DMS153 treated with DMSO at 0.1 percent for 48 hours (cell line): ENCODE results near the gene FAF2.
"Not testable (repeated sequence)": the region's sequence is repeated elsewhere in the genome, so short reads cannot be mapped to it uniquely, and the experiment has no call there.

ENCODE experiments used
- DNase-seq: peaks from one replicate; lab custom pipeline; 2025; ENCODE audit not compliant: unreplicated experiment; lab: John Stamatoyannopoulos, UW

The FAF2 gene

DNA sequence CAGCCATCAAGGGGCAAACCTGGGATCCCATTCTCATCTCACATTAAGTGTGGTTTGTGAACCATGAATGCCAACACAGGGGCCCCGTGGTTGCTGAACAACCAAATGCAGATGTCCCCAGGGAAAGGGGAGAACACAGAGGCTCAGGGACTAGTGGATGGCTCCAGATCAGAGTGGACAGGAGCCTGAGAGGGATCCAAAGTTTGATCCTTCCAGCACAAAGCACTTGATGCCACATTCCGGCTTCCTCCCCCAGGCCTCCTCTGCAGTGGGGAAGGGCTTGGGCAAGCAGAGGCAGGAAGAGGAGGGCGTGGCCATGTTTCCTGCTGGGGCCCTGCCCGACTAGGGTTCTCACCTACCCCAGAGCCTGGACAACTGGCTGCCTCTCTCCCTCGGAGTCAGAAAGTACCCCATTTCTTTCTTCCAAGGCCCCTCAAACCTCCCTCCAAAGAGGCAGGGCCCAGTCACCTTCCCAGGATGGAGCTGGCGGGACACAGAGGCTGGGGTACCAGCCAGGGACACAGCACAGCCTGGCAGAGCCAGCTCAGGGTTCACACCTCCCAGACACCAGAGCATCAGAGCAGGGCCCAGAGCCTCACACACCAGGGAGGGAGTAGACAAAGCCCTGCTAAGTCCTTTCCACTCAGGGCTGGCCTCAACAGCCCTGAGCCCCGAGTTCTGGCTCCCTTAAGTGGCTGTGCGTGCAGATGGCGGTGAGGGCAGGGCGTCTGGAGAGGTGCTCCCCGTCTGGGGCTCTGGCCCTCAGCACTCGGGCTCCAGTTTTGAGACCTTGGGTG lies 93.4 kb downstream of the FAF2 start:
- DNase-seq, result peak; percentile 17

DNA sequence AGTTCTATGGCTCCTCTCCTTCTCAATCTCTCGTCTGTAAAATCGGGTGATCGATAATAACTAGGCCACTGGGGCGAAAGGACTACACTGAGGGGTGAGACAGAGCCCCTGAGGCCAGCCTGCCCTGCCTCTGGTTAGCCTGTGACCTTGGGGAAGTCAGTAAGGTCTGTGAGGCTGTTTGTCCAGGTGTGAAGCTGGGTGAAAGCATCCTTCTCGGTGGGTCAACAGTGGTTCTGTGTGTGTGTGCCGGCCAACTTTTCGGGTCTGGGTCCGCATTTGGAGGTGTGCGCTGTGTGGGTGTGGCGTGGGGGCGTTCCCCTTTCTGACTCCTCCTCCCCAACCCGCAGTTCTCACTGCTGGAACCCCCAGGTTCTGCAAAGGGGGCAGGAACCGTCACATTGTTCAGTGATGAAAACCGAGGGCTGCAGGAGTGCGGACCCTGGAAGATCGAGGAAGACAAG lies 94.0 kb downstream of the FAF2 start:
- DNase-seq, result no peak

DNA sequence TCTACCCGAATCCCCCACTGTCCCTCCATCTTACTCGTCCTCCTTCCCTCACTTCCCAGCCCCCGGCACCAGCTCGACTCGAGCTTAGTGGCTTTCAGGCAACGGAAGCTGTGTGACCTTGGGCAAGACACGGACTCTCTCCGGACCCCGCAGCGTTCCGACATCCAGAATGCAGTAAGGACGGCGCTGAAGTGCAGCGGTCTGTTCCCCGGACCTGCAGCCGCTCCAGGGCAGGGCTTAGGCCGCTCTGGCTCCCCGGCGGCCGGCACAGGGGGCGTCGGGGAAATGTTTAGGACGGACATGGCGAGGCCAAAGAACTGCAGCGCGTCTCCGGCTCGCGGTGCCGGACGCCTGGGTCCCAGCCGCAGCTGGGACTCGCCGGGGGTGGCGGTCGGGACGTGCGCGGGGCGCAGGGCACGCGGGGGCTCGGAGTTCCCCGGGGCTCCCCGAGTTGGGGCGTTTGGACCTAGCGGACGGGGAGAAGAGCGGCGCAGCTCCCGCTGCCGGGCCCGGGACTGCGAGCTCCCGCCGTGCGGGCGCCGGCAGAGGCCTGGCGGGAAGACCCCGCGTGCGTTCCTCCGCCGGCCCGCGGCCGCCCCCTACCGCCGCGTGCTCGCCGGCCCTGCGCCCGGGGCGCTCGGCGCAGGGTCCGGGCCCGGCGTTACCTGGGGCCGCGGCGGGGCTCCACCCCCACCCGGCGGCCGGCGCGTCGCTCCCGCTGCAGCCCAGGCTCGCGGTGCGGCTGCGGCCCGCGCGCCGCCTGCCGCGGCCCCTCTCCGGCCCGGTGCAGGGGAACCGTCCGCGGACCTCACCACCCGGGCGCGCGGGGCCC lies 94.6 kb downstream of the FAF2 start:
- no peak for DNase-seq

DNA sequence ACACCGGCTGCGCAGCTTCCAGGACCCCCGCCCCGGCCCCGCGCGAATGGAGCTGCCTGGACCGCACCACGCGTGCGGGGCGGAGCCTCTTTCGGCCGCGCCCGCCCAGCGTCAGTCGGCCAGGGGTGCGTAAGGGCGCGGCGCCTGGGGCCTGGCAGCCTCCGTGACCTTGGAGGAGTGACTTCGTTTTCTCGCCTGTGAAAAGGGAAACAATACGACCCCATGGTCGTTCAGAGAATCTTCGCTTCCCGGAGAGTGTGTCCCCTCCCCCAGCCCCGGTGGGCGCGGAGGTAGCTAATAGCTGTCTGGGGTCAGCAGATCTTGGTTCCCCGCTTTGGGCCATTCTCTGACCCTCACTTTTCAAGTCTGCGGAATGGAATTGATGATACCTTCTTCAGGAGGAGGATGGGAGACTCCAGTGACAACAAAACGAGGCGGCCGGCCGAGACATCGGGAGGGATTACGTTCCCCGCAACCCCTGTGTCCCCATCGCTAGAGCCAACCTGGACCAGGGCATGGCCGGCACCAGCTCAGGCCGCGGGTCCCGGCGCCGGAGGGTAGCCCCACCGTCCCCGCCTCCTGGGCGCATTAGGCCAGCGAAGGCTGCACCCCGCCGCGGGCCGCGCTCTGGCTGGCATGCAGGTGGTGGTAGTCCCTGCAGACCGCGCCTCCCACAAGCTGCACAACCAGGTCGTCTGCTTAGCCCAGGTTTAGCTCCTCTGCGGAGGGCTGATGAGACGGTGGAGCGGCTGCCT lies 95.4 kb downstream of the FAF2 start:
- DNase-seq, result no peak

DNA sequence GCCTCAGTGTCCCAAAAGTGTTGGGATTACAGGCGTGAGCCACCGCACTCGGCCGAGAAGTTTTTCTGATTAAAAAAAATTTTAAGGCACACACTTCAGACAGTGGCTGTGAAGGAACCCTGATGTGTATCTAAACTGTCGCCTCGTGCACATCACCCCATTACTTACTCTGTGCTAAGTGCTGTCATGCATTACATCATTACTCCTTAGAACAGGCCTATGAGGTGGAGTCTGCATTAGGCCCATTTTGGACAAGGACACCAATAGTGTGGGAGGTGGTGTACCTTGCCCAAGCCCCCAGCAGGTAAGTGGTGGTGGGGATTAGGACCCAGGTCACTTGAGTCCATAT lies 97.2 kb downstream of the FAF2 start:
- no peak for DNase-seq

DNA sequence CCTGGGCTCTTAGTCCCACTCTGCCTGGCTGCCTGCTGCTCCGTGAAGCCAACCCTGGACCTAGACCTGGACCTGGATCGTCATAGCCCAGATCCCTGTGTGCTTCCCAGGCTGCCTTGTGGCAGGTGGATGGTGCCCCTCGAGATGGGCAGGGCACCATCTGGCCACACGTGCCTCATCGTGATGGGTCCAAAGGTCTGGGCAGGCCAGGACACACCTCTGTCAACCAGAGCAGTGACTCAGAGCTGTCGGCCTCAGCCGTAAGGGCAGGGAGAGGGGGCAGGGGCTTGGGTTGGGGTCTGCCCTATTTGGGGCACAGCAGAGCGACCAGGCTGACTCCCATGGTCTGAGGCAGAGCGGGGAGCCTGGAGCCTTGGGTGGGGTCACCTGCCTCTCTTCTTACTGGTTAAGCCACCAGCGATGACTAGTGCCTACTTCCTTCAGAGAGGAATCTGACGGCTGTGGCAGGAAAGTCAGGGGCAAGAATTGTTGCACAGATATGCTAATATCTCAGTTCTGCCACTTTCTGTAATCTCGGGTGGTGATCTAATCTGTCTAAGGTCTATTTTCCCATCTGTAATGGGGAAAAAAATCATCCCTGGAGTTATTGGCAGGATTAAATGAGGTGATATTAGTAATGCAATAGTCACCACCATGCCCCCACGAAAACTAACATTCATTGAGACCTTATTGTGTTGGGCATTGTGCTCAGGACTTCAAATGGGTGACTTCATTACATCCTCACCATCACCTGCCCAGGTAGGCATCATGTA lies 97.7 kb downstream of the FAF2 start:
- DNase-seq, result no peak

DNA sequence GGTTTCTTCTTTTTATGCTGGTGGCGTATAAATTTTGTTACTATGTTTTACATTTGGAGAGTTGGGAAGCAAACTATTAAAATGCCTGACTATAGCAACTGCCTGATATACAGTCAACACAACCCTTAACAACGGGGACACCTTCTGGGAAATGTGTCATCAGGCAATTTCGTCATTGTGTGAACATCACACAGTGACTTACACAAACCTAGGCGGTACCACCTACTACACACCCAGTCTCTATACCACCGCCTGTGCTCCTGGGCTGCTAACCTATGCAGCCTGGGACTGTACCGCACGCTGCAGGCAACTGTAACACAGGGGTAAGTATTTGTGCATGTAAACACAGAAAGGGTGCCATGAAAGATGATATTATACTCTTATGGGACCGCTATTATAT lies 99.6 kb downstream of the FAF2 start:
- DNase-seq, result no peak

DNA sequence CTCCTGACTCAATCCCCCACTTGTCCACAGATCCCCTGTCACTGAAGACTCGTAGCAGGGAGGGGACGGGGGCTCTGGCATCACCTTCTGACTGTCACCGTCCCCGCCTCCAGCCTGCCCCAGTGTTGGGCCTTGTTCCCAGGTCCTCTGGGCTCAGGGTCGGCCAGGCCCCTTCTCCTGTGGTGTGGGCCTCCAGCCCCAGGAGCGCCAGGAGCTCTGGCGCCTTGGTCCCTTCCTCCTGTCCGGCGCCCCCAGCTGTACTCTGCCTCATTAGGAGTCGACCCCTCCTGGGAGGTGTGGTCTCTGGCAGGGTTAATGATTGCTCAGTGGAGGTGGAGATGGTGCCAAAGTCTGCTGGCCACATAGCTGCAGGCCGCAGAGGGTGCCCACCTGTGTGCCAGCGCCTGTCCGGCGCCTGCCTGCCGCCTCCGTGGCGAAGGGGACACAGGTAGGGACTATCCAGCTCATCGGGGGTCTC lies 100.8 kb downstream of the FAF2 start, which contains the start of gene CDHR2:
TSS of gene CDHR2 (plus strand) at position 376 of the 478 bp plus-strand sequence. CDS start 16,011 bp downstream, outside the sequence.
- DNase-seq, result no peak

DNA sequence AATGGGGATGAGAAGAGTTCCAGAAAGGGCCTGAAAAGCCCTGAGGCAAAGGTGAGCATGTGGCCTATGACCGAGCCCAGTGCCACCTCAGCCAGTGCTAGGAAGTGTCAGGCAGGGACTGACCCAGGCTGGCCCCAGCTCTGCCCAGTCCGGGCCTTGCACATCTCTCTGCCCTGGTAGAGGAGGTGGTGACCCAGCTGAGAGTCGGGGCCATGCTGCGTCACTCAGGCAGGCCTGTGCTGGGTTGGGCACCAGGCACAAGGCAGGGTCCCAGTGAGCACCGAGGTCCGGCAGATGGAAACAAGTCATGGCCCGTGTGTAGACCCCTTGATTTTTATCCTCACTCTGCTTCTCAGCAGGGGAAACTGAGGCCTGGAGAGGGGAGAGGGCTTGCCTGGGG lies 101.7 kb downstream of the FAF2 start:
- DNase-seq, result no peak

DNA sequence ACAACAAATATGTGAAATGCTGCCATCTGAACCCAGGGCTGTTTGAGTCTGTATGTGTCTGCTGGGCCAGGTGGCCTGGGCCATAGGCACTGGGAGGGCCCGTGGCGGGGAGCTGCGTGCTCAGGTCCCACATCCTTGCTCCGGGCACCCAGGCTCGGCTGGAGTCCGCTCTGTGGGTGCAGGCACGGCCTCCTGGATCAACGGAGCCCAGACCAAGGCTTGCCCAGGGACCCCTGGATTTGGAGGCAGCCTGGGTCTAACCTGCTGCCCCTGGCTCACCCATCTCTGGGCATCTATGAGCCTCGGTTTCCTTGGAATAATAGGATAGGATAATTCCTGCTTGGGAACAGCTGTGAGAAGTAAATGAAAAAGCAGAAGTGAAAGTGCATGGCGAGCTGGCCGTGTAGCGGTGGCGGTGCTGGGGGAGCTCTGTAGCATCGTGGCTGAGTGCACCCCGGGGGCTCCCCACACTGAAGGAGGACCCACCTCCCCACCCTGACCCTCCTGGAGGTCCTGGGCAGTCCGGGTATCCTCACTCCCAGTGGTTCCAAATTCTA lies 102.2 kb downstream of the FAF2 start:
- DNase-seq, result no peak

DNA sequence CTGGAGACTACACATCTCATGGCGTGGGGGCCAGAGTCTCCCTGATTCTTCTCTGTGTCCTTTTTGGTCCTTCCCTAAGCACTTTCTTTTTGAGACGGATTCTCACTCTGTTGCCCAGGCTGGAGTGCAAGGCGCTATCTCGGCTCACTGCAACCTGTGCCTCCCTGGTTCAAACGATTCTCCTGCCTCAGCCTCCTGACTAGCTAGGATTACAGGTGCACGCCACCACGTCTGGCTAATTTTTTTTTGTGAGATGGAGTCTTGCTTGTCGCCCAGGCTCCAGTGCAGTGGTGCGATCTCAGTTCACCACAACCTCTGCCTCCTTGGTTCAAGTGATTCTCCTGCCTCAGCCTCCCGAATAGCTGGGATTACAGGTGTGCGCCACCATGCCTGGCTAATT lies 102.8 kb downstream of the FAF2 start:
- DNase-seq, result not testable (repeated sequence)

DNA sequence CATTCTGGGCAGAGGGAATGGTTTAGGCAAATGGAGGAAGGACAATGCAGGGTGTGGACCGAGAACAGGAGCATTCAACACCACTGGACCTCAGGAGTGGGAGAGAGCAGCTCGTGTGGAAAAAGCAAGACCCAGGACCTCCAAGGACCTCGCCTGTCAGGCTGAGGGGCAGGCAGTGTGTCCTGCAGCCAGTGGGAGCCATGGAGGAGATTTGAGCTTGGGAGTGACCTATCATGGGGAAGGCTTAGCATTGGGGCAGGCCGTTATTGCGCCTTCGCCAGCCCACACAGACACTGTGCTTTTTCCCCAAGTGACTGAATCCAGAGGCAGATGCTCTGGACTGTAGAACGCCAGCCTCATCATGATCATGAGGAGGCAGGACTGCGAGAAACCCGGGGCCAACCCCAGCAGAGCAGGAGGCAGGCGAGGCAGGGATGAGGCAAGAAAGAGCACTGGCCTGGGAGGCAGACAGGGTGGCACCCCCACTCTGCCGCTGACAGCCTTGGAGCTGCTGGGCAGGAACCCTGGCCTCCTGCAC lies 104.2 kb downstream of the FAF2 start:
- DNase-seq, result no peak

DNA sequence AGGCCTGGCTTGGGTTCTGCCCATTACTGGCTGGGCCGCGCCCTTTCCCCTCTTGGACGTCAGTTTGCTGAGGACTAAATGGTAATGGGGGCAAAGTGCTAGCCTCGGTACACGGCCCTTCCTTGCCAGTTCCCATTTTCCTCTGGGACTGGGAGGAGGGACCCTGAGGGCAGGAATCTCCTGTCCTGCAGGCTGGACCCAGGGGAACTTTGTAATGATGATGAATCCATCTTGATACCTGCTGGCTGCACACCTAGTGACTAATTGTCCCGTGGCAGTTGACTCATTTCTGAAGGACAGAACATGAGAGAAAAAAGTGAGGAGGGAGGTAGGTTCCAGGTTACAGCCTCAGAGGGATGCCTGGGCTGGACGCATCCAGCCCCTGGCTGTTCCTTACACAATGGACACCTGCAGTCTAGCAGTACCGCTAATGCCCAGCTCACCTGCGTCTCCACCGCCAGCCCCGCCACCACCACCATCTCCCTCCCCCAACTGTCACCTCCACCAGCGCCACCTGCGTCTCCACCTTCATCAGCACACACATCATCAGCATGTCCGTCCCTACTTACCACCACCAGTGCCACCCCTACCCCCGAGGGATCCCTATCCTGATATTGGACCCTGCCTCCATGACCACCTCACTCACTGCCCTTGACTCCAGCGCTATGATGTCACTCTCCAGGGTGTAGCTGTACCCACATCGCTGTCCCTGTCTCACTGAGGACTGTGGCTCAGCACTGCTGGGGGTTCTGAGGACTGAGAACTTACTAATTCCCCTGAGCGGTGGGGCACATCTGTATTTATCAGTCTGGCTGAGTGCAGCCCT lies 105.3 kb downstream of the FAF2 start:
- DNase-seq, result no peak

DNA sequence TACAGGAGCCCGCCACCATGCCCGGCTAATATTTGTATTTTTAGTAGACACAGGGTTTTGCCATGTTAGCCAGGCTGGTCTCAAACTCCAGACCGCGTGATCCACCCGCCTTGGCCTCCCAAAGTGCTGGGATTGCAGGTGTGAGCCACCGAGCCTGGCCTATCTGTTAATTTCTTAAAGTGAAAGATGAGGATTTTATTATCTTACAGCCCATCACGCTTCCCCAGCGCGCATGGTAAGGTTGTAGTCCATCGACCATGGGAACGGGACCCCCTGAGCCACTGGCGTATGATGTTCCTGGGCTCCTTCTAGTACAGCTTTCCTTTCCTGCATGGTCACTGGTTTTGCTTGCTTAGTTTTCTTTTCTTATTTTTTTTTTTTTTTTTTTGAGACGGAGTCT lies 109.7 kb downstream of the FAF2 start:
- no peak for DNase-seq
